Sigmoid colon (tissue), 7 donors: ENCODE measurements around the gene PEX7. TPM values are rescaled to one million over a fixed set of nuclear protein-coding genes. Genes with fewer than 3 reads are reported as not detected.

ENCODE experiments used
- DNase-seq: peaks from one replicate; pipeline ENCODE4 v3.0.0-alpha.2; 2019
- H3K27ac ChIP-seq, 4 donors: fragments of 200-600 bp; sonication (generic); one replicate each; pipeline ENCODE4 v1.5.1; 2016 to 2019; ENCODE audit warnings: mild to moderate bottlenecking in 1 of 4
- H3K27me3 ChIP-seq, 3 donors: fragments of 200-600 bp; sonication (generic); one replicate each; pipeline ENCODE4 v1.5.1; 2019; ENCODE audit warnings: mild to moderate bottlenecking in 1 of 3
- H3K36me3 ChIP-seq, 4 donors: fragments of 200-600 bp; sonication (generic); one replicate each; pipeline ENCODE4 v1.5.1; 2016 to 2019
- H3K4me1 ChIP-seq, 4 donors: fragments of 200-600 bp; sonication (generic); one replicate each; pipeline ENCODE4 v1.5.1; 2017 to 2019
- H3K4me3 ChIP-seq, 4 donors: fragments of 200-600 bp; sonication (generic); one replicate each; pipeline ENCODE4 v1.5.1; 2017 to 2019; ENCODE audit warnings: mild to moderate bottlenecking in 2 of 4, moderate library complexity in 1 of 4
- H3K9me3 ChIP-seq, 4 donors: fragments of 200-600 bp in 3 of 4; sonication (generic) in 3 of 4; one replicate each; pipeline versions ENCODE4 v1.5.1 to v1.6.1; 2013 to 2019
- CTCF ChIP-seq, 4 experiments: fragments of 450-650 bp in 3 of 4; fragments of 200-600 bp in 1 of 4; IDR thresholded peaks; one replicate each; pipeline ENCODE4 v1.5.1; 2016 to 2019; ENCODE audit warnings: antibody characterized with exemption in 4 of 4, mild to moderate bottlenecking in 3 of 4, moderate library complexity in 2 of 4
- EP300 ChIP-seq, 4 donors: sonication (generic); formaldehyde crosslinking; IDR thresholded peaks; one replicate each; pipeline ENCODE4 v1.6.1; 2017; ENCODE audit warnings: antibody characterized with exemption in 4 of 4
- POLR2A ChIP-seq, 2 donors: fragments of 450-650 bp; IDR thresholded peaks; one replicate each; pipeline ENCODE4 v1.6.1; 2016; ENCODE audit warnings: antibody characterized with exemption in 2 of 2, mild to moderate bottlenecking in 2 of 2, moderate library complexity in 2 of 2
- POLR2AphosphoS5 ChIP-seq, 4 donors: sonication (generic); formaldehyde crosslinking; IDR thresholded peaks; one replicate each; pipeline ENCODE4 v1.6.1; 2017; ENCODE audit warnings: antibody characterized with exemption in 4 of 4
- WGBS, 2 donors: extraction: QIAGEN DNeasy Blood & Tissue Kit; methylation state at CpG; one replicate each; pipeline ENCODE4 v1.1.7; 2013; 5-methylcytosine and 5-hydroxymethylcytosine counted together
- intact Hi-C: fragments of 100-400 bp; cut with DNase I; formaldehyde crosslinking; loops from one replicate; pipeline ENCODE4 v1.15.1; 2023
- polyA plus RNA-seq, 3 donors: library from polyadenylated mRNA; stranded (reverse); fragments of 200-250 nt; gene quantifications; one replicate each; pipeline ENCODE4 v1.2.3, GENCODE V29; 2013
- total RNA-seq, 4 donors: library from RNA; depleted of rRNA; stranded (reverse); fragments of >200 nt; gene quantifications; one replicate each; pipeline ENCODE4 v1.1.0, GENCODE V29; 2016
- donor health status: healthy with polysubstance abuse.
- donor health status: Bipolar disorder and iron deficiency.
- donor health status: healthy.

PEX7 gene
- total and polyA plus RNA-seq, 7 donors: 2.9 to 15.0 (median 6.9) TPM

- Histone ChIP-seq H3K4me1 (peaks cover 0 to 4% (median under 1%) of the 10 kb centered on the region in 4 donors), H3K27me3 (no peaks in the 10 kb centered on the region), H3K27ac (no peak overlapping the region), H3K4me3 (no peak overlapping the region), H3K9me3 (no peaks in the 10 kb centered on the region), H3K36me3 (no peaks in the 10 kb centered on the region)
- 86 to 88% methylated on average over 2 of the region's 2 CpGs for WGBS, 2 donors
- no peak for TF ChIP-seq CTCF (IDR thresholded peaks at IDR 0.05)
- TF ChIP-seq EP300 (IDR thresholded peaks at IDR 0.05): no peak
- TF ChIP-seq POLR2AphosphoS5 (IDR thresholded peaks at IDR 0.05): no peak
- no peak for TF ChIP-seq POLR2A (IDR thresholded peaks at IDR 0.05)
- DNase-seq: no peak
- intact Hi-C loops: no loop called here
Observed at GRCh38 chr6:136816656-136817055, 5.7 kb upstream of the PEX7 start.

GRCh38 chr6:136820561-136820960, 1.8 kb upstream of the PEX7 start:
- no peak overlapping the region for H3K27ac ChIP-seq

GRCh38 chr6:136822046-136822375, 381 bp upstream of the PEX7 start:
- no peak for DNase-seq
- TF ChIP-seq CTCF (IDR thresholded peaks at IDR 0.05): no peak
- no peak for TF ChIP-seq POLR2AphosphoS5 (IDR thresholded peaks at IDR 0.05)
- no peak for TF ChIP-seq POLR2A (IDR thresholded peaks at IDR 0.05)
- no peak for TF ChIP-seq EP300 (IDR thresholded peaks at IDR 0.05)
- H3K4me1 ChIP-seq: peaks cover 0 to 13% (median 6%) of the 10 kb centered on the region in 4 donors

More at GRCh38 chr6:136820561-136820960, 1.8 kb upstream of the PEX7 start:
- intact Hi-C loops: loop anchor here (10.0 kb wide), 1 partner anchor 494 kb away; no protein-coding TSS in a partner anchor
- H3K4me3 ChIP-seq: no peak overlapping the region
- 78 to 85% methylated on average over 2 of the region's 2 CpGs for WGBS, 2 donors
- no peaks in the 10 kb centered on the region for H3K27me3 ChIP-seq
- peaks cover 0 to 13% (median 6%) of the 10 kb centered on the region in 4 donors for H3K4me1 ChIP-seq
- H3K36me3 ChIP-seq: no peaks in the 10 kb centered on the region
- no peak for TF ChIP-seq CTCF (IDR thresholded peaks at IDR 0.05)
- no peak for TF ChIP-seq POLR2AphosphoS5 (IDR thresholded peaks at IDR 0.05)
- no peak for TF ChIP-seq EP300 (IDR thresholded peaks at IDR 0.05)
- TF ChIP-seq POLR2A (IDR thresholded peaks at IDR 0.05): no peak
- no peaks in the 10 kb centered on the region for H3K9me3 ChIP-seq
- DNase-seq: no peak

GRCh38 chr6:136823128-136823660, 802 bp downstream of the PEX7 start:
- 48 to 62% methylated on average over 31 of the region's 31 CpGs for WGBS, 2 donors
- peaks cover 0 to 22% (median 4%) of the 10 kb centered on the region in 4 donors for H3K36me3 ChIP-seq
- H3K9me3 ChIP-seq: no peaks in the 10 kb centered on the region
- no peak for DNase-seq
- TF ChIP-seq POLR2AphosphoS5 (IDR thresholded peaks at IDR 0.05) (no peak), POLR2A (IDR thresholded peaks at IDR 0.05) (no peak), EP300 (IDR thresholded peaks at IDR 0.05) (no peak), CTCF (IDR thresholded peaks at IDR 0.05) (no peak)
- H3K4me3 ChIP-seq: peak overlapping the region; percentile 49 to 82 (median 74)
- H3K27me3 ChIP-seq: no peaks in the 10 kb centered on the region
- intact Hi-C loops: loop anchor here (10.0 kb wide), 1 partner anchor 492 kb away; no protein-coding TSS in a partner anchor
- peaks cover 0 to 13% (median 6%) of the 10 kb centered on the region in 4 donors for H3K4me1 ChIP-seq
- peak overlapping the region; percentile 91 to 95 (median 93) for H3K27ac ChIP-seq

More at GRCh38 chr6:136822046-136822375, 381 bp upstream of the PEX7 start:
- Histone ChIP-seq H3K36me3 (peaks cover 0 to 12% (median 4%) of the 10 kb centered on the region in 4 donors), H3K9me3 (no peaks in the 10 kb centered on the region), H3K4me3 (peak overlapping the region; percentile 49 to 82 (median 74)), H3K27me3 (no peaks in the 10 kb centered on the region), H3K27ac (peak overlapping the region; percentile 91 to 95 (median 93))
- intact Hi-C loops: loop anchor here (10.0 kb wide), 1 partner anchor 493 kb away; no protein-coding TSS in a partner anchor
- 0 to 1% methylated on average over 11 of the region's 11 CpGs for WGBS, 2 donors
